Osteocyte (in vitro differentiated cells): ENCODE results near the gene ZDHHC17. TPM values are rescaled to one million over a fixed set of nuclear protein-coding genes. Genes with fewer than 3 reads are reported as not detected.

ENCODE experiments used
- DNase-seq: peaks from one replicate; pipeline ENCODE4 v3.0.0; 2021; ENCODE audit warnings: mixed read lengths; ENCODE audit not compliant: unreplicated experiment; ENCODE audit errors: extremely low spot score
- H3K27ac Mint-ChIP-seq: one replicate; pipeline ENCODE4 v1.8.0; 2021; ENCODE audit warnings: mild to moderate bottlenecking, mixed read lengths; ENCODE audit not compliant: unreplicated experiment
- H3K27me3 Mint-ChIP-seq: one replicate; pipeline ENCODE4 v1.8.0; 2021; ENCODE audit warnings: mixed read lengths; ENCODE audit not compliant: unreplicated experiment
- H3K36me3 Mint-ChIP-seq: one replicate; pipeline ENCODE4 v1.8.0; 2021; ENCODE audit warnings: mixed read lengths; ENCODE audit not compliant: unreplicated experiment
- H3K4me1 Mint-ChIP-seq: one replicate; pipeline ENCODE4 v1.8.0; 2021; ENCODE audit warnings: mixed read lengths; ENCODE audit not compliant: unreplicated experiment
- H3K4me3 Mint-ChIP-seq: one replicate; pipeline ENCODE4 v1.8.0; 2021; ENCODE audit warnings: mild to moderate bottlenecking, moderate library complexity, mixed read lengths; ENCODE audit not compliant: unreplicated experiment
- H3K9me3 Mint-ChIP-seq: one replicate; pipeline ENCODE4 v1.8.0; 2021; ENCODE audit warnings: mixed read lengths; ENCODE audit not compliant: unreplicated experiment
- CTCF ChIP-seq: fragments of 200-600 bp; sonication (generic); IDR thresholded peaks from 2 replicates; pipeline ENCODE4 v1.5.0; 2021; ENCODE audit warnings: antibody characterized with exemption, mild to moderate bottlenecking, moderate library complexity
- total RNA-seq: library from RNA; stranded (reverse); gene quantifications from 2 replicates; pipeline ENCODE4 v1.2.1, GENCODE V29; 2021

The ZDHHC17 gene
- total RNA-seq, 1 donor from 2014 or later: 44.3 TPM

- no peaks in the 10 kb centered on the region for H3K9me3 Mint-ChIP-seq
Measured at GRCh38 chr12:76866151-76866567, 102.2 kb downstream of the ZDHHC17 start.

DNA sequence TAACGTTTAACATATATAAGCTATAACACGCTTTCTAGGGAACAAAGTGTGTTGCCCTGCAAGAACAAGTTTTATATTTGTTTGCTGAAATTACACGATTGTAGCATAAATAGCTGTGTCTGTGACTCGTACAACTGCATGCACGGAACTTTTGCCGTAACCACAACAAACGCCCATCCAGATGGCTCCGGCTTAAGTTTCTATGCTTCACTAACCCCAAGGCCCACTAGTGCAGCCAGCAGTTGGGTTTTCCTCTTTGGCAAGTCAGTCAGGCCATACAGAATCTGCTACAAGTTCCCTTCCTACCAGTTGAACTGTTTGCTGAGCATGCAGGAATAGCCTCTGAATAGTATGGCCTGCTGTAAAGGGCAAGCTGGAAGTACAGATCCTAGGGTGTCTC, 102.8 kb downstream of the ZDHHC17 start:
- no peaks in the 10 kb centered on the region for H3K9me3 Mint-ChIP-seq
- no peak for TF ChIP-seq CTCF
- peaks cover 41% of the 10 kb centered on the region for H3K4me1 Mint-ChIP-seq
- no peak overlapping the region for H3K27ac Mint-ChIP-seq
- no peak for DNase-seq
- peaks cover 7% of the 10 kb centered on the region for H3K36me3 Mint-ChIP-seq
- no peaks in the 10 kb centered on the region for H3K27me3 Mint-ChIP-seq
- H3K4me3 Mint-ChIP-seq: no peak overlapping the region

More at GRCh38 chr12:76866151-76866567, 102.2 kb downstream of the ZDHHC17 start:
- peaks cover 43% of the 10 kb centered on the region for H3K4me1 Mint-ChIP-seq
- peaks cover 11% of the 10 kb centered on the region for H3K36me3 Mint-ChIP-seq
- no peak for DNase-seq
- H3K27ac Mint-ChIP-seq: peak overlapping the region; percentile 87
- no peak overlapping the region for H3K4me3 Mint-ChIP-seq
- TF ChIP-seq CTCF: no peak
- no peaks in the 10 kb centered on the region for H3K27me3 Mint-ChIP-seq

DNA sequence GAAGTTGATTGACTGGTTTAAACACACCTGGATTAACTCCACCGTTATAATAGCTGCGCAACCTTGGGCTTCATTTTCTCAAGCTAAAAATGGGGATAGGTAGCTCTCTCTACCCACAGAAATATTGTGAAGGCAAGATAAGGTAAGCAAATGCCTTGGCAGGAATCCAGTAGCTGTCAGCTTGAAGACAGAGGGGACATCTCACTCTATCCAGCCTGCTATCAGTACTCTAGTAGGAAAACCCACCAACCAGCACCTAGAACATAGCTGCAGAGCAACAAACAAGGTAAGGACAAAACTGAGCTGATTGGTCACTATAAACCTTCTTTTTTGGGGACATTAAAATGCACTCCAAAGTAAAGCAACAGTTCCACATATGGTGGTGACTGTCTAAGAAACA, 107.2 kb downstream of the ZDHHC17 start:
- no peak for DNase-seq
- H3K36me3 Mint-ChIP-seq: peaks cover 2% of the 10 kb centered on the region
- H3K9me3 Mint-ChIP-seq: no peaks in the 10 kb centered on the region
- peaks cover 11% of the 10 kb centered on the region for H3K4me1 Mint-ChIP-seq
- TF ChIP-seq CTCF: no peak
- no peak overlapping the region for H3K4me3 Mint-ChIP-seq
- H3K27ac Mint-ChIP-seq: no peak overlapping the region
- H3K27me3 Mint-ChIP-seq: no peaks in the 10 kb centered on the region

GRCh38 chr12:76871742-76872141, 107.8 kb downstream of the ZDHHC17 start:
- no peak for TF ChIP-seq CTCF
- no peaks in the 10 kb centered on the region for H3K9me3 Mint-ChIP-seq
- H3K4me3 Mint-ChIP-seq: no peak overlapping the region
- H3K27ac Mint-ChIP-seq: no peak overlapping the region
- H3K4me1 Mint-ChIP-seq: peaks cover 6% of the 10 kb centered on the region
- H3K27me3 Mint-ChIP-seq: no peaks in the 10 kb centered on the region
- no peak for DNase-seq
- peaks cover 2% of the 10 kb centered on the region for H3K36me3 Mint-ChIP-seq

DNA sequence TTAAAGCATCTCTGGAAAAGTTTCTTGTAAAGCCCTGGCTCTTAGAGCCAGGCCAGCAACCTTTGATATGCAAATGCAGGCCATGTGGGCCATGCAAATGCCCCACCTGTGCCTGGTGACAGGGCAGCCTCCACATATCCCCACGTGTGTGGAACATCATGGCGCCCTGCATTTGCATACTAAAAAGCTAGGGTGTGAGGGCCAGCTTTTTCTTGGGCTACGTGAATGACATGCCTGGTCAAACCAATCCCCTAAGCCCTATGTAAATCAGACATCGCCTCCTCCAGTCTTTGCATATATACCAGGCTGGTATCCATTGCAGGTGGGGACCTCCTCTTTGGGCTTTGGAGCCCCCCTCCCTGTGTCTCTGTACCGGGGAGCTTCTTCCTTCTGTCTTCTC, 108.5 kb downstream of the ZDHHC17 start:
- no peaks in the 10 kb centered on the region for H3K27me3 Mint-ChIP-seq
- no peaks in the 10 kb centered on the region for H3K9me3 Mint-ChIP-seq
- H3K4me1 Mint-ChIP-seq: peaks cover 13% of the 10 kb centered on the region

More for the DNA sequence above, 108.5 kb downstream of the ZDHHC17 start:
- Mint-ChIP-seq H3K27ac (no peak overlapping the region), H3K4me3 (no peak overlapping the region), H3K36me3 (peaks cover 2% of the 10 kb centered on the region)
- no peak for TF ChIP-seq CTCF
- no peak for DNase-seq
